ENCODE measurements around the gene ATOX1. TPM values are rescaled to one million over a fixed set of nuclear protein-coding genes. Genes with fewer than 3 reads are reported as not detected.

ATOX1 gene
- total and polyA plus RNA-seq, 9 of the 15 experiments (the other 6 are each of a cell fraction or from before 2014, with no cell fraction given) = 59.2 to 318 (median 86.2) TPM

DNA sequence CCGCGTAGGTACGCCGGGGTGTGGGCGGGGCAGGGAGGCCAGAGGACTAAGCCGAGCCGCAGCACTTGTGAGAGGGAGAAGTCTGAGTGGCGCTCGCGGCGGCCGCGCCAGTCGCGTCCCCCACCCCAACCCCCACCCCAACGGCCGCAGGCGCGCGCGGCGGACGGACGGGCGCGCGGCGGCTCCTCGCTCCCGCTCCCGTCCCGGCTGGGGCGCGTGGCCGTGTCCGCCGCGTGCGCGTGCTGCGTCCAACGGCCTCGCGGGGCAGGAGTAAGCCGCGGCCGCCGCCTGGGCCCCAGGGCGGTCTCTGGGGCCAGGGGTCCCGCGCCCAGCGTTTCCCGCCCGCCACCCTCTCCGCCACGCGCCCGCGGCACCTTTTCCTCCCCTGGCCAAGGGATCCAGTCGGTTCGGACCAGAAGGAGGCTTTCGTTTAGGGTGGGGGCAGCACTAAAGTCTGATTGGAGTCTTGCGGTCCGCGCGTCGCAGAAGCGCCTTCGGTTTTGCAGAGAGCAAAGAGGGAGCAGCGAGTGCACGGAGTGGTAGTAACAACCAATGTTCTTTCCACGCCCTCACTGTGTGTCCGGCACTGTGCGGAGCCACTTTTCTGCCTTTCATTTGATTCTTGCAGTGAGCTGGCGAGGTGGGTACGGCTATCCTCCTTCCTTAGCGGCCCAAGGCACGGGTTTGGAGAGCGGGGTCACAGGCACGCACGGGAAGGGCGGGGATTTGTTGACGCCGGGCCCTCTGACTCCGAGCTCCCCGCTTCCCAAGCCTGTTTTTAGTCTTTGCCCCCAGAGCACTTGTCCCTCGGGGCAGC is 13.8 kb upstream of the ATOX1 start (continued):
- TF ChIP-seq, protein P1, sequence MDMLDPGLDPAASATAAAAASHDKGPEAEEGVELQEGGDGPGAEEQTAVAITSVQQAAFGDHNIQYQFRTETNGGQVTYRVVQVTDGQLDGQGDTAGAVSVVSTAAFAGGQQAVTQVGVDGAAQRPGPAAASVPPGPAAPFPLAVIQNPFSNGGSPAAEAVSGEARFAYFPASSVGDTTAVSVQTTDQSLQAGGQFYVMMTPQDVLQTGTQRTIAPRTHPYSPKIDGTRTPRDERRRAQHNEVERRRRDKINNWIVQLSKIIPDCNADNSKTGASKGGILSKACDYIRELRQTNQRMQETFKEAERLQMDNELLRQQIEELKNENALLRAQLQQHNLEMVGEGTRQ (CRISPR knock-in tag; IDR thresholded peaks at IDR 0.05) = peak; percentile 4; the same call in 1 of the 2 replicates
- TF ChIP-seq, protein P2, sequence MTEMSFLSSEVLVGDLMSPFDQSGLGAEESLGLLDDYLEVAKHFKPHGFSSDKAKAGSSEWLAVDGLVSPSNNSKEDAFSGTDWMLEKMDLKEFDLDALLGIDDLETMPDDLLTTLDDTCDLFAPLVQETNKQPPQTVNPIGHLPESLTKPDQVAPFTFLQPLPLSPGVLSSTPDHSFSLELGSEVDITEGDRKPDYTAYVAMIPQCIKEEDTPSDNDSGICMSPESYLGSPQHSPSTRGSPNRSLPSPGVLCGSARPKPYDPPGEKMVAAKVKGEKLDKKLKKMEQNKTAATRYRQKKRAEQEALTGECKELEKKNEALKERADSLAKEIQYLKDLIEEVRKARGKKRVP (CRISPR knock-in tag; IDR thresholded peaks at IDR 0.05) = peak; percentile 71; the same call in 1 of the 2 replicates
- TF ChIP-seq PHB (CRISPR knock-in tag; IDR thresholded peaks at IDR 0.05) (no peak), MYNN (IDR thresholded peaks at IDR 0.05) (no peak), MYNN (CRISPR knock-in tag; IDR thresholded peaks at IDR 0.05) (no peak), ZC3H4 (CRISPR knock-in tag; IDR thresholded peaks at IDR 0.05; ENCODE audit: borderline replicate concordance) (peak; percentile 15; the same call in 1 of the 2 replicates), NR1H2 (CRISPR knock-in tag; IDR thresholded peaks at IDR 0.05) (0 out of 2 replicates have a peak, but pooled peaks have one; percentile 71), MCM5 (IDR thresholded peaks at IDR 0.05; ENCODE audit: low read depth) (no peak), SIN3A (IDR thresholded peaks at IDR 0.05; ENCODE audit: borderline replicate concordance in 2 of 2, control insufficient read depth in 1 of 2, low read depth in 2 of 2, low read length in 2 of 2) (peak in 1 of 2 experiments; percentile 32; a peak in 1 of 4 replicates), PURB (CRISPR knock-in tag; IDR thresholded peaks at IDR 0.05; ENCODE audit: low read depth) (no peak), SMAD4 (CRISPR knock-in tag; conservative IDR thresholded peaks at IDR 0.05) (peak; percentile 46; the same call in 1 of the 2 replicates), FUS (optimal IDR thresholded peaks at IDR 0.05; ENCODE audit: low read depth, low read length) (peak; percentile 64), GTF2A2 (tag; IDR thresholded peaks at IDR 0.05) (peak; percentile 82; the same call in 1 of the 2 replicates), SAP30 (IDR thresholded peaks at IDR 0.05; ENCODE audit: borderline replicate concordance, insufficient read depth, low read depth, low read length, poor library complexity, severe bottlenecking) (peak; percentile 71), ZNF717 (CRISPR knock-in tag; IDR thresholded peaks at IDR 0.05) (0 out of 2 replicates have a peak, but pooled peaks have one; percentile 49), BHLHE40 (IDR thresholded peaks at IDR 0.05; ENCODE audit: low read length) (peak; percentile 51; the same call in 1 of the 2 replicates), FIP1L1 (IDR thresholded peaks at IDR 0.05; ENCODE audit: low read depth, low read length, poor library complexity, severe bottlenecking) (peak; percentile 80), XRCC5 (IDR thresholded peaks at IDR 0.05; ENCODE audit: low read depth, low read length) (0 out of 2 replicates have a peak, but pooled peaks have one; percentile 4), NCOR1 (IDR thresholded peaks at IDR 0.05) (peak; percentile 6; the same call in 1 of the 2 replicates), NONO (IDR thresholded peaks at IDR 0.05; ENCODE audit: low read depth in 2 of 2, low read length in 1 of 2) (peak; percentile 63 to 64; a peak in 1 of 4 replicates), HNRNPUL1 (IDR thresholded peaks at IDR 0.05; ENCODE audit: low read length) (no peak)
- TF ChIP-seq, protein P3, sequence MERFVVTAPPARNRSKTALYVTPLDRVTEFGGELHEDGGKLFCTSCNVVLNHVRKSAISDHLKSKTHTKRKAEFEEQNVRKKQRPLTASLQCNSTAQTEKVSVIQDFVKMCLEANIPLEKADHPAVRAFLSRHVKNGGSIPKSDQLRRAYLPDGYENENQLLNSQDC (CRISPR knock-in tag; IDR thresholded peaks at IDR 0.05) = no peak
- TF ChIP-seq, protein P4, sequence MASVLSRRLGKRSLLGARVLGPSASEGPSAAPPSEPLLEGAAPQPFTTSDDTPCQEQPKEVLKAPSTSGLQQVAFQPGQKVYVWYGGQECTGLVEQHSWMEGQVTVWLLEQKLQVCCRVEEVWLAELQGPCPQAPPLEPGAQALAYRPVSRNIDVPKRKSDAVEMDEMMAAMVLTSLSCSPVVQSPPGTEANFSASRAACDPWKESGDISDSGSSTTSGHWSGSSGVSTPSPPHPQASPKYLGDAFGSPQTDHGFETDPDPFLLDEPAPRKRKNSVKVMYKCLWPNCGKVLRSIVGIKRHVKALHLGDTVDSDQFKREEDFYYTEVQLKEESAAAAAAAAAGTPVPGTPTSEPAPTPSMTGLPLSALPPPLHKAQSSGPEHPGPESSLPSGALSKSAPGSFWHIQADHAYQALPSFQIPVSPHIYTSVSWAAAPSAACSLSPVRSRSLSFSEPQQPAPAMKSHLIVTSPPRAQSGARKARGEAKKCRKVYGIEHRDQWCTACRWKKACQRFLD (CRISPR knock-in tag; IDR thresholded peaks at IDR 0.05) = peak; percentile 83
- TF ChIP-seq, protein P5, sequence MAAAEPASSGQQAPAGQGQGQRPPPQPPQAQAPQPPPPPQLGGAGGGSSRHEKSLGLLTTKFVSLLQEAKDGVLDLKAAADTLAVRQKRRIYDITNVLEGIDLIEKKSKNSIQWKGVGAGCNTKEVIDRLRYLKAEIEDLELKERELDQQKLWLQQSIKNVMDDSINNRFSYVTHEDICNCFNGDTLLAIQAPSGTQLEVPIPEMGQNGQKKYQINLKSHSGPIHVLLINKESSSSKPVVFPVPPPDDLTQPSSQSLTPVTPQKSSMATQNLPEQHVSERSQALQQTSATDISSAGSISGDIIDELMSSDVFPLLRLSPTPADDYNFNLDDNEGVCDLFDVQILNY (CRISPR knock-in tag; IDR thresholded peaks at IDR 0.05) = no peak
